ENCODE measurements around the gene SYNGR3.

DNA sequence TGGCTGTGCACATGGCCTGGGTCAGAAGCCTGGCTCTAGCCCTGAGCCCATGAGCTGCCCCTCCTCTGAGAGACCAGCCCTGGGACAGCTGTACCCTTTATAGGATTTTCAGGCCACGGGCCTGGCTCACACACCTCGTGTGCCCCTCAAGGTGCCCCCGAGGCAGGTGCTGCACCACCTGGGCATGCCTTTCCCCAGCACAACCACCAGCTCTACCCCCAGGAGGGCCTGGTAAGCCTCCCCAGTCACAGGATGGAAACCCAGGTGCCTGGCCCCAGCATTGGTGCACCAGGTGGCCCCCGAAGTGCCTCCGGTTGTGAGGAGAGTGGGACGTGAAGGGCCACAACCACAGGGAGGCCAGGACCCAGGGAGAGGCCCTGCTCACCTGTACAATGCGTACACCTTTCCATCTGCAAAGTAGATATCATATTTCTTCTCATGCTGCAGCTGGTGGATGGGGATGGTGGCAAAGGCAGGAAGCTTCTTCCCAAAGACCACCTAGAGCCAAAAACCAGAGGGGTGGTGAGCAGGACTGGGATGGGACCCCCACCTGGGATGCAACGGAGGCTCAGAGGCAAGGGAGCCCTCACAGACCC lies 13.6 kb downstream of the SYNGR3 start:
- TF ChIP-seq, protein P1, sequence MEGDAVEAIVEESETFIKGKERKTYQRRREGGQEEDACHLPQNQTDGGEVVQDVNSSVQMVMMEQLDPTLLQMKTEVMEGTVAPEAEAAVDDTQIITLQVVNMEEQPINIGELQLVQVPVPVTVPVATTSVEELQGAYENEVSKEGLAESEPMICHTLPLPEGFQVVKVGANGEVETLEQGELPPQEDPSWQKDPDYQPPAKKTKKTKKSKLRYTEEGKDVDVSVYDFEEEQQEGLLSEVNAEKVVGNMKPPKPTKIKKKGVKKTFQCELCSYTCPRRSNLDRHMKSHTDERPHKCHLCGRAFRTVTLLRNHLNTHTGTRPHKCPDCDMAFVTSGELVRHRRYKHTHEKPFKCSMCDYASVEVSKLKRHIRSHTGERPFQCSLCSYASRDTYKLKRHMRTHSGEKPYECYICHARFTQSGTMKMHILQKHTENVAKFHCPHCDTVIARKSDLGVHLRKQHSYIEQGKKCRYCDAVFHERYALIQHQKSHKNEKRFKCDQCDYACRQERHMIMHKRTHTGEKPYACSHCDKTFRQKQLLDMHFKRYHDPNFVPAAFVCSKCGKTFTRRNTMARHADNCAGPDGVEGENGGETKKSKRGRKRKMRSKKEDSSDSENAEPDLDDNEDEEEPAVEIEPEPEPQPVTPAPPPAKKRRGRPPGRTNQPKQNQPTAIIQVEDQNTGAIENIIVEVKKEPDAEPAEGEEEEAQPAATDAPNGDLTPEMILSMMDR (IDR thresholded peaks at IDR 0.05; ENCODE audit: low read depth, low read length, poor library complexity, severe bottlenecking) = no peak
- TF ChIP-seq EZH2phosphoT487 (IDR thresholded peaks at IDR 0.05; ENCODE audit: borderline replicate concordance, low read length) = no peak
